ENCODE results near the gene SLC35E3.

The SLC35E3 gene

DNA sequence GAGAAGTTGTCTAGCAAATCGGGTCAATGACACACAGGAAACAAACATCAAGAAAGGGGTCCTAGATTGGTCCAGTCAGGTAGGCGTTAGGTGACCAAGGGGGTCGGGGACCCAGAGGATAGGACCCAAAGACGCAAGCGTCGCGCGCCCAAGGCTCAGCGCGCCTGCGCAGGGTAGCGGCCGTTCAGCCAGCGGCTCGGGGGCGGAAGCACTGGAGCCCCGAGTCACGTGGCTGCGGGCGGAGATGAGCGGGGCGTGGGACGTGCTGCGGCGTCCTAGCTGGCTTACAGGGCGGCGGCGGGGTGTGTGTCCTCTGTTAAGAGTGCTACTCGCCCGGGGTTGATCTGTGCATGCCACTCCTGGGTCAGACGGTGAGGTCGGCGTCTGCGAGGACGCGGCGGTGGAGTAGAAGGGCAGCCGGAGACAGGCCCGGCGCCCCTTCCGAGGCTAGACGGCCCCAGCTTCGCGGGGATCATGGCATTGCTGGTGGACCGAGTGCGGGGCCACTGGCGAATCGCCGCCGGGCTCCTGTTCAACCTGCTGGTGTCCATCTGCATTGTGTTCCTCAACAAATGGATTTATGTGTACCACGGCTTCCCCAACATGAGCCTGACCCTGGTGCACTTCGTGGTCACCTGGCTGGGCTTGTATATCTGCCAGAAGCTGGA lies at the start of gene SLC35E3:
SLC35E3 (plus strand) TSS at position 273 of the 668 bp plus-strand sequence; CDS start at position 475, 202 bp downstream.
- peak; percentile 91 for DNase-seq

GRCh38 chr12:68699486-68699885 lies 46.5 kb upstream of the SLC35E3 start:
- DNase-seq: no peak

DNA sequence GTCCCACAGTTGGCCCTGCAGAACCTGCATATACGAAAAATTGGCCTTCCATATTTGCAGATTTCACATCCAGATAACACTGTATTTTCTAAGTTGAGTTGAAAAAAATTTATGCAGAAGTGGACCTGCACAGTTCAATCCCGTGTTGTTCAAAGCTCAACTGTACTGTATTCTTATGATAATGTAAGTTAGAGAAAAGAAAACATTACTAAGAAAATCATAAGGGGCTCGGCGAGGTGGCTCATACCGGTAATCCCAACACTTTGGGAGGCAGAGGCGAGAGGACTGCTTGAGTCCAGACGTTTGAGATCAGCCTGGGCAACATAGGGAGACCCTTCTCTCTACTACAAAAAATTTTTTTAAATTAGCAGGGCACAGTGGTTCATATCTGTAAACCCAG lies 18.2 kb upstream of the SLC35E3 start:
- DNase-seq: no peak

GRCh38 chr12:68733661-68734071 lies 12.3 kb upstream of the SLC35E3 start:
- DNase-seq: no peak

GRCh38 chr12:68739891-68740290 lies 6.1 kb upstream of the SLC35E3 start:
- no peak for DNase-seq

GRCh38 chr12:68743356-68743755 lies 2.6 kb upstream of the SLC35E3 start:
- no peak for DNase-seq

- no peak for DNase-seq
Measured at GRCh38 chr12:68745376-68745903, 536 bp upstream of the SLC35E3 start.

DNA sequence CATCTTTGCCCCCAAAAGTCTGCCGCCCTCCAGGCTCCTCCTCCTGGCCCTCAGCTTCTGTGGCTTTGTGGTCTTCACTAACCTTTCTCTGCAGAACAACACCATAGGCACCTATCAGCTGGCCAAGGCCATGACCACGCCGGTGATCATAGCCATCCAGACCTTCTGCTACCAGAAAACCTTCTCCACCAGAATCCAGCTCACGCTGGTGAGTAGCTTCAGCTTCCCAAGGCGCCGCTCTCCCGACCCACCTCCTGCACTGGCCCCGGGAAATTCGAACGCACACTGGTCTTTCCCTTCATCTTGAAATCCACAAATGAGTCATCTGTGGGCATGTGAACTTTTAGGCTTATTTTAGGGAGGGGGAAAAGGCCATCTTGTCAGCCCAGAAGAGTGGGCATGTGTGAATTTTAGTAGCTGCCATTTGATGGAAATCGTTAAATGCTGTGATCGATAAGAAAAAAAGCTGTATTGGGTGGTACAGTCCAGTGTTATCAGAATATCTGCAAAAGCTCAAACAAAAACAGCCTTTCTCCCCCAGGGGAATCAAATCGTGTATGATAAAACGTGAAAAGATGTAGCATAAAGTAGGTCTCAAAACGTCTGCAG lies 700 bp downstream of the SLC35E3 start:
- no peak for DNase-seq

GRCh38 chr12:68749443-68749842 lies 3.5 kb downstream of the SLC35E3 start:
- DNase-seq: no peak

GRCh38 chr12:68749861-68750260 lies 3.9 kb downstream of the SLC35E3 start:
- DNase-seq: no peak

GRCh38 chr12:68750506-68750905 lies 4.5 kb downstream of the SLC35E3 start:
- DNase-seq: no peak

- DNase-seq: no peak
Measured at GRCh38 chr12:68755536-68756243, 9.7 kb downstream of the SLC35E3 start.

DNA sequence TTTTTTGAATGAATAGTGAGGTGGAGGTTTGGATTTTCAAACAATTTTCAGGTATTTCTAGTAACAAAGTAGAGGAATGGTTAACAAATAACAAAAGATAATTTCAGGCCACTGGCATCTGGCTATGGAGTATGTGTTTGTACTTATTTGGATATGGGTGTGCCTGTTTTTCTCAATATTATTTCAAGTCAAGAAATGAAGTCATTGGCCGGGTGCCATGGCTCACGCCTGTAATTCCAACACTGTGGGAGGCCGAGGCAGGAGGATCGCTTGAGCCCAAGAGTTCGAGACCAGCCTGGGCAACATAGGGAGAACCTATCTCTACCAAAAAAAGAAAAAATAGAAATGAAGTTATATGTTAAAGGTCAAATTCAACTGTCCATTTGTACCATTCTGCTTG lies 13.9 kb downstream of the SLC35E3 start:
- DNase-seq: no peak

- DNase-seq: no peak
Measured at GRCh38 chr12:68760806-68761441, 14.9 kb downstream of the SLC35E3 start.

GRCh38 chr12:68761442-68761812 lies 15.5 kb downstream of the SLC35E3 start:
- no peak for DNase-seq

GRCh38 chr12:68761901-68762630 lies 16.1 kb downstream of the SLC35E3 start:
- no peak for DNase-seq

DNA sequence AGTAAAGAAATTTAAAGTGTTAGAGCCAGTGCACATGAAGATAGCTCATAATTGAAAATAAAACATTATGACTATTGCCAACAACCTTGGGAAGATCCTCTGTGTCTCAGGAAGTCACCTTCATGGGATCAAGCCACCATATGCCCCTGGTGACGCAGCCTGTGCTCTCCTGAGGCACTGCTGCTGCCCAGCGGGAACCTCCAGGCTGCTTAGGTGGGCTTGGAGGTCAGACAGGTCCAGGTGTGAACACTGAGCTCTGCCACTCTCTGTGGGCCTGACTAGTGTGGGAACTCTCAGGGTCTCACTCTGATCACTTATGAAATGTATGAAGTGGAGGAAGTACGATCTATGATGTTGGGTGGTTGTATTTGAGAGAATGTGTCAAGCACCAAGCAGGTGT lies 16.7 kb downstream of the SLC35E3 start:
- no peak for DNase-seq

DNA sequence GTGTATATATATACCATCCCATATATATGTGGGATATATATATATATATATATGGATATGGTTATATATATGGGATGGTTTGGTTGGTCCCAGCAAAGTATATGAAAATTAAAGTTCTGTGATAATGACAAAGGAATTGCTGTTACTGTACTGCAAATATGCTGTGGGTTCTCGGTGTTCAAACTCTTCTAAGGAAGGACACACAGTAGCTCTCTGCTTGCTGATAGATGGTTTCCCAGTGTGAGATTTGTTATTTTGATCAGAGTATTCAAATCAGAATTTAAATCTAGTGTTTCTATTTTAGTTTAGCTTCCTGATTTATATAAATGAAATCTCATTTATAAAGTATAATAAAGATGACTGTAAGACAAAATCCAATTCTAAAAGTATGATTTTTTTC lies 19.7 kb downstream of the SLC35E3 start:
- DNase-seq: no peak

GRCh38 chr12:68766646-68767045 lies 20.7 kb downstream of the SLC35E3 start:
- DNase-seq: no peak

GRCh38 chr12:68767191-68767590 lies 21.2 kb downstream of the SLC35E3 start:
- DNase-seq: no peak

- DNase-seq: no peak
Measured at GRCh38 chr12:68768431-68768939, 22.5 kb downstream of the SLC35E3 start.

DNA sequence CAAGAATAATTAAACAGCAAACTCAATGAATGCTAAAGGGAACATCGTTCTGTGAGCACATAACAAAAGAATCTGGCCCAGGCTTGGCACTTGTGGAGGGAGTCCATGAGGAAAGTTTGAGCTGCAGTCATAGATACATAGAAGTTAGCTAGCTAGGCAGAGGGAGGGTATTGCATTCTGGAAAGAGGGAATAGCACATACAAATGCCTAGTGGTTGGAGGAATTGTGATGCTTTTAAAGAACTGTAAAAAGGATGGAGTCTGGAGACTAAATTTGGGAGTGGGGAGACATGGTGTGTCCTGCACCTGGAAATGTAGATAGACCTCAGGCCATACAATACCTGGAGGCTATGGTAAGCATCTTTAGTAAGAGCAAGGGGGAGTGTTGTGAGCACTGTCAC lies 24.0 kb downstream of the SLC35E3 start:
- no peak for DNase-seq
